Neural cell (in vitro differentiated cells): ENCODE measurements around the gene INF2. TPM values are rescaled to one million over a fixed set of nuclear protein-coding genes. Genes with fewer than 3 reads are reported as not detected.

ENCODE experiments used
- H2AFZ ChIP-seq: fragments of 200-600, 300-800 bp; sonication (generic), shearing (Covaris generic); 2 replicates; pipeline ENCODE4 v1.6.0; 2014; ENCODE audit warnings: low read depth, mild to moderate bottlenecking, antibody characterized with exemption, low read length, moderate library complexity
- H3F3A ChIP-seq: fragments of 200-600 bp; shearing (Covaris generic); 2 replicates; pipeline ENCODE4 v1.6.1; 2016; ENCODE audit warnings: mild to moderate bottlenecking, moderate library complexity, mixed read lengths, antibody characterized with exemption, low read length; ENCODE audit not compliant: insufficient read depth, poor library complexity, severe bottlenecking
- H3K27ac ChIP-seq: fragments of 200-600, 300-800 bp; sonication (generic), shearing (Covaris generic); 2 replicates; pipeline ENCODE4 v1.5.1; 2014; ENCODE audit warnings: mild to moderate bottlenecking, low read length, moderate library complexity
- H3K27me3 ChIP-seq: fragments of 300-800, 200-600 bp; sonication (generic), shearing (Covaris generic); 2 replicates; pipeline ENCODE4 v1.6.0; 2014; ENCODE audit warnings: mild to moderate bottlenecking, low read depth, low read length, moderate library complexity; ENCODE audit not compliant: insufficient read depth
- H3K36me3 ChIP-seq: fragments of 300-800, 200-600 bp; sonication (generic), shearing (Covaris generic); 2 replicates; pipeline ENCODE4 v1.5.1; 2014; ENCODE audit warnings: mild to moderate bottlenecking, antibody characterized with exemption, low read length, moderate library complexity; ENCODE audit not compliant: insufficient read depth
- H3K4me2 ChIP-seq: fragments of 300-800, 200-600 bp; sonication (generic), shearing (Covaris generic); 2 replicates; pipeline ENCODE4 v1.6.0; 2014; ENCODE audit warnings: mild to moderate bottlenecking, low read length
- H3K4me3 ChIP-seq: fragments of 300-800, 200-600 bp; sonication (generic), shearing (Covaris generic); 2 replicates; pipeline ENCODE4 v1.5.1; 2014; ENCODE audit warnings: mild to moderate bottlenecking, low read length, moderate library complexity
- H3K79me2 ChIP-seq: fragments of 200-600 bp; shearing (Covaris generic); replicated peaks from 2 replicates; pipeline ENCODE4 v1.6.0; 2014; ENCODE audit warnings: mild to moderate bottlenecking, low read length, moderate library complexity; ENCODE audit not compliant: insufficient read depth
- H3K9ac ChIP-seq: fragments of 300-800, 200-600 bp; sonication (generic), shearing (Covaris generic); 2 replicates; pipeline ENCODE4 v1.6.1; 2016; ENCODE audit warnings: mild to moderate bottlenecking, low read length, mixed read lengths
- H3K9me2 ChIP-seq: fragments of 200-600 bp; shearing (Covaris generic); 2 replicates; pipeline ENCODE4 v1.6.1; 2016; ENCODE audit warnings: mild to moderate bottlenecking, low read length, mixed read lengths; ENCODE audit not compliant: insufficient read depth
- H3K9me3 ChIP-seq: fragments of 200-600, 300-800 bp; sonication (generic), shearing (Covaris generic); 2 replicates; pipeline ENCODE4 v1.6.1; 2016; ENCODE audit warnings: mild to moderate bottlenecking, mixed run types, low read length, moderate library complexity, mixed read lengths
- H4K20me1 ChIP-seq: fragments of 200-600 bp; shearing (Covaris generic); 2 replicates; pipeline ENCODE4 v1.6.1; 2016; ENCODE audit warnings: mild to moderate bottlenecking, mixed run types; ENCODE audit not compliant: insufficient read depth
- EP300 ChIP-seq: fragments of 450-650 bp; conservative IDR thresholded peaks from 2 replicates; pipeline ENCODE4 v1.6.1; 2014; ENCODE audit warnings: antibody characterized with exemption, mild to moderate bottlenecking, moderate library complexity; ENCODE audit not compliant: poor library complexity, severe bottlenecking
- EZH2 ChIP-seq: fragments of 200-600, 300-800 bp; shearing (Covaris generic), sonication (generic); IDR thresholded peaks from 2 replicates; pipeline ENCODE4 v1.6.1; 2014; ENCODE audit warnings: antibody characterized with exemption, low read length, borderline replicate concordance, mild to moderate bottlenecking; ENCODE audit not compliant: insufficient read depth, poor library complexity, severe bottlenecking
- MXI1 ChIP-seq: fragments of 450-650 bp; conservative IDR thresholded peaks from 2 replicates; pipeline ENCODE4 v1.6.1; 2014; ENCODE audit warnings: antibody characterized with exemption, mild to moderate bottlenecking; ENCODE audit not compliant: poor library complexity, severe bottlenecking
- POLR2AphosphoS5 ChIP-seq: IDR thresholded peaks from 2 replicates; pipeline ENCODE4 v1.6.1; 2012
- RAD21 ChIP-seq: fragments of 450-650 bp; conservative IDR thresholded peaks from 2 replicates; pipeline ENCODE4 v1.6.1; 2014; ENCODE audit warnings: antibody characterized with exemption, mild to moderate bottlenecking, moderate library complexity
- SMC3 ChIP-seq: fragments of 450-650 bp; conservative IDR thresholded peaks from 2 replicates; pipeline ENCODE4 v1.6.1; 2014; ENCODE audit warnings: antibody characterized with exemption, mild to moderate bottlenecking, moderate library complexity; ENCODE audit not compliant: poor library complexity
- TAF1 ChIP-seq: IDR thresholded peaks from 2 replicates; pipeline ENCODE4 v1.6.1; 2012; ENCODE audit warnings: low read depth
- polyA plus RNA-seq: library from polyadenylated mRNA; depleted of rRNA; stranded (reverse); fragments of >200 nt; gene quantifications from 2 replicates; pipeline ENCODE4 v1.2.3, GENCODE V29; 2014
- TF ChIP-seq, protein P1 (sequence below): fragments of 450-650 bp; IDR thresholded peaks from 2 replicates; pipeline ENCODE4 v1.5.1; 2014; ENCODE audit warnings: antibody characterized with exemption, mild to moderate bottlenecking, moderate library complexity; ENCODE audit not compliant: poor library complexity, severe bottlenecking
- TF ChIP-seq, protein P2 (sequence below): IDR thresholded peaks from 2 replicates; pipeline ENCODE4 v1.6.1; 2012; ENCODE audit warnings: borderline replicate concordance

INF2 gene
- polyA plus RNA-seq, 1 donor from 2014 or later = 0.02 TPM

DNA sequence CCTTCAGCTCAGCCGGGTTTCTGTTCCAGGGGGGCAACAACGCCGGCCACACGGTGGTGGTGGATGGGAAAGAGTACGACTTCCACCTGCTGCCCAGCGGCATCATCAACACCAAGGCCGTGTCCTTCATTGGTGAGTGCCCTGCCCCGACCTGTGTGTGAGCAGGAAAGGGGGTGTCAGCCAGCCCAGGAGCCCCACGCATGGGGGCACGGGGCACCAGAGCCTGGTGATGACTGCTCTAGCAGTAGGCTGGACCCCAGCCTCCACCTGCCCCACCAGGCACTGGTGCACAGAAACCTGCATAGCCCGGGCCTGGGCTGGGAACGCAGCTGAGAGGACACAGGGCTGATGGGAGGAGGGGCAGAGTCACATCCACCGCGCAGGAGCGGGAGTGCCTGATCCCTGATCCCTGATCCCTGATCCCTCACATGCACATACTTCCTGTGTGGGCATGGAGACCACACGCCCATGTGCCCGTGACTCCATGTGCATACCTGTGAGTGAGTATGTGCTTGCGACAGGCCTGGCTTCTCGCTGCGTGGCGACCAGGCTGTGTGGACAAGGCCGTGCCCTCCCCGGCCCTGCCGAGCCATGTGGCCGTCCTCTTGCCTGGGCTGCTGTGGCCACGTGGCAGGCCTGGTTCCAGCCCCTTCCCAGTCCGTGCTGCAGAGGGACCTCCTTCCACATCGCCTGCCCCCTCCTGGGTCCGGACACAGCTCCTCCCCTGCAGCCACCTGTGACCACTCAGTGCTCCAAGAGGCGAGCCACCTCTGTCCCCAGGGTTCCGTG, 45.8 kb downstream of the INF2 start:
- H4K20me1 ChIP-seq = no peaks in the 10 kb centered on the region
- H3K27me3 ChIP-seq = no peaks in the 10 kb centered on the region
- no peaks in the 10 kb centered on the region for H3K9me3 ChIP-seq
- no peak overlapping the region for H3K27ac ChIP-seq
- H3K79me2 ChIP-seq = no peaks in the 10 kb centered on the region
- no peak overlapping the region for H3K9ac ChIP-seq
- no peak overlapping the region for H3K4me2 ChIP-seq
- no peaks in the 10 kb centered on the region for H3K36me3 ChIP-seq
- H3K4me3 ChIP-seq = no peak overlapping the region
- TF ChIP-seq TAF1 = no peak
- TF ChIP-seq MXI1 = no peak
- TF ChIP-seq RAD21 = no peak
- TF ChIP-seq EZH2 = no peak
- TF ChIP-seq, protein P1, sequence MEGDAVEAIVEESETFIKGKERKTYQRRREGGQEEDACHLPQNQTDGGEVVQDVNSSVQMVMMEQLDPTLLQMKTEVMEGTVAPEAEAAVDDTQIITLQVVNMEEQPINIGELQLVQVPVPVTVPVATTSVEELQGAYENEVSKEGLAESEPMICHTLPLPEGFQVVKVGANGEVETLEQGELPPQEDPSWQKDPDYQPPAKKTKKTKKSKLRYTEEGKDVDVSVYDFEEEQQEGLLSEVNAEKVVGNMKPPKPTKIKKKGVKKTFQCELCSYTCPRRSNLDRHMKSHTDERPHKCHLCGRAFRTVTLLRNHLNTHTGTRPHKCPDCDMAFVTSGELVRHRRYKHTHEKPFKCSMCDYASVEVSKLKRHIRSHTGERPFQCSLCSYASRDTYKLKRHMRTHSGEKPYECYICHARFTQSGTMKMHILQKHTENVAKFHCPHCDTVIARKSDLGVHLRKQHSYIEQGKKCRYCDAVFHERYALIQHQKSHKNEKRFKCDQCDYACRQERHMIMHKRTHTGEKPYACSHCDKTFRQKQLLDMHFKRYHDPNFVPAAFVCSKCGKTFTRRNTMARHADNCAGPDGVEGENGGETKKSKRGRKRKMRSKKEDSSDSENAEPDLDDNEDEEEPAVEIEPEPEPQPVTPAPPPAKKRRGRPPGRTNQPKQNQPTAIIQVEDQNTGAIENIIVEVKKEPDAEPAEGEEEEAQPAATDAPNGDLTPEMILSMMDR = no peak
- no peak for TF ChIP-seq EP300
- TF ChIP-seq POLR2AphosphoS5 = no peak
- TF ChIP-seq, protein P2, sequence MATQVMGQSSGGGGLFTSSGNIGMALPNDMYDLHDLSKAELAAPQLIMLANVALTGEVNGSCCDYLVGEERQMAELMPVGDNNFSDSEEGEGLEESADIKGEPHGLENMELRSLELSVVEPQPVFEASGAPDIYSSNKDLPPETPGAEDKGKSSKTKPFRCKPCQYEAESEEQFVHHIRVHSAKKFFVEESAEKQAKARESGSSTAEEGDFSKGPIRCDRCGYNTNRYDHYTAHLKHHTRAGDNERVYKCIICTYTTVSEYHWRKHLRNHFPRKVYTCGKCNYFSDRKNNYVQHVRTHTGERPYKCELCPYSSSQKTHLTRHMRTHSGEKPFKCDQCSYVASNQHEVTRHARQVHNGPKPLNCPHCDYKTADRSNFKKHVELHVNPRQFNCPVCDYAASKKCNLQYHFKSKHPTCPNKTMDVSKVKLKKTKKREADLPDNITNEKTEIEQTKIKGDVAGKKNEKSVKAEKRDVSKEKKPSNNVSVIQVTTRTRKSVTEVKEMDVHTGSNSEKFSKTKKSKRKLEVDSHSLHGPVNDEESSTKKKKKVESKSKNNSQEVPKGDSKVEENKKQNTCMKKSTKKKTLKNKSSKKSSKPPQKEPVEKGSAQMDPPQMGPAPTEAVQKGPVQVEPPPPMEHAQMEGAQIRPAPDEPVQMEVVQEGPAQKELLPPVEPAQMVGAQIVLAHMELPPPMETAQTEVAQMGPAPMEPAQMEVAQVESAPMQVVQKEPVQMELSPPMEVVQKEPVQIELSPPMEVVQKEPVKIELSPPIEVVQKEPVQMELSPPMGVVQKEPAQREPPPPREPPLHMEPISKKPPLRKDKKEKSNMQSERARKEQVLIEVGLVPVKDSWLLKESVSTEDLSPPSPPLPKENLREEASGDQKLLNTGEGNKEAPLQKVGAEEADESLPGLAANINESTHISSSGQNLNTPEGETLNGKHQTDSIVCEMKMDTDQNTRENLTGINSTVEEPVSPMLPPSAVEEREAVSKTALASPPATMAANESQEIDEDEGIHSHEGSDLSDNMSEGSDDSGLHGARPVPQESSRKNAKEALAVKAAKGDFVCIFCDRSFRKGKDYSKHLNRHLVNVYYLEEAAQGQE = no peak
- no peak for TF ChIP-seq SMC3
- no peaks in the 10 kb centered on the region for H3F3A ChIP-seq
- no peak overlapping the region for H2AFZ ChIP-seq
- no peaks in the 10 kb centered on the region for H3K9me2 ChIP-seq

DNA sequence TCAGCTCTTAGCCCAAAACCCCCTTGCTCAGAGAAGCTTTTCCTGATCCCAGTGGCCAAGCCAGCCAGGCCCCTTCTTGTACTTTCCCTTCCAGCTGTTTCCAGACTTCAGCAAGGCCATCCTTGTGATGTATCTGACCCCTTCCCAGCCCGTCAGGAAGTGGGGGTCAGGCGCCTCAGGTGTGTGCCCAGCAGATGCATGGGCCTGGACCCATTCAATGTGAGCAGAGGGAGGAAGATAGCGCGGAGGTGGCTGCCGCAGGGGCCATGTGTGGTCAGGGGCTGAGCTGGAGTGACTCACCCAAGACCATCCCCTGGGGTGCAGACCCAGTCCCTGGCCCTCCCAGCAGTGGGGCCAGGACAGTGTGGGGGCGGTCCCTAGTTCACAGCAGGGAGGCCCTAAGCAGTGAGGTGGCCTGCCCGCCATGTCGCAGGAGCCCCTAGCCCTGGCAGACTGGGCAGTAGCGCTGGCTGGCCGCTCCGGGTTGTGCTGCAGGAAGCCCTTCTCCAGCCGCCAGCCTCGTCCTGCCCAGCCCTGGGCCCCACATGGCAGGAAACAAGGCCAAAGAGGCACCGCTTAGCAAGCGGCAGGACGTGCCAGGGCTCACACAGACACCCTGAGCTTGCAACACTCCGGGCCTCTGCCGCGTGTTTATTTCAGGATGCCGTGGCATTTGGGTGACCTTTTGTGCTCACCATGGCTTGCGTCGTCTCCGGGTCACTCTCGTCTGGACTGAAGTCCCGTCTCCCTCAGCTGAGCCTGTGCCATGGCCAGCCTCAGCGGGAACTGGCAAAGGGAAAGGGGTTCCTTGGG, 46.6 kb downstream of the INF2 start:
- TF ChIP-seq EP300 (no peak), EZH2 (no peak), RAD21 (no peak), POLR2AphosphoS5 (no peak), TAF1 (no peak)
- TF ChIP-seq, protein P1 = no peak
- H3K4me2 ChIP-seq = no peak overlapping the region
- no peak overlapping the region for H3K27ac ChIP-seq
- H3K79me2 ChIP-seq = no peaks in the 10 kb centered on the region
- no peak overlapping the region for H3K9ac ChIP-seq
- H4K20me1 ChIP-seq = no peaks in the 10 kb centered on the region
- H3K4me3 ChIP-seq = no peak overlapping the region
- H3K9me2 ChIP-seq = no peaks in the 10 kb centered on the region
- no peak overlapping the region for H2AFZ ChIP-seq
- no peaks in the 10 kb centered on the region for H3K9me3 ChIP-seq
- H3F3A ChIP-seq = no peaks in the 10 kb centered on the region
- no peaks in the 10 kb centered on the region for H3K27me3 ChIP-seq
- no peaks in the 10 kb centered on the region for H3K36me3 ChIP-seq
